HepG2 (cell line): ENCODE measurements around the gene ANKS6. TPM values are rescaled to one million over a fixed set of nuclear protein-coding genes. Genes with fewer than 3 reads are reported as not detected.

Experiments used
- ATAC-seq: fragments of 200-7000 bp; cut with Tn5 transposase; 3 replicates; pipeline ENCODE4 v1.9.1; 2020; ENCODE audit warnings: mild to moderate bottlenecking, moderate library complexity
- BruUV-seq: library from RNA; stranded (reverse); fragments of 400-500 nt; replicated peaks from 2 replicates; lab custom pipeline; 2021; lab: Mats Ljungman, UMichigan
- CTCF ChIA-PET: fragments of 300-600 bp; formaldehyde crosslinking; extraction: SDS; loops from one replicate; lab custom pipeline; 2021; ENCODE audit warnings: low total read pairs, inconsistent platforms, low intra/inter-chr PET ratio; lab: Yijun Ruan, JAX
- POLR2A ChIA-PET: fragments of 350-600 bp; sonication (Branson Sonifier 250); formaldehyde crosslinking; loops from one replicate; lab custom pipeline; 2020; ENCODE audit warnings: antibody characterized with exemption, inconsistent platforms; lab: Yijun Ruan, JAX
- DNase-seq: peaks from one replicate; pipeline ENCODE4 v3.0.0-alpha.2; 2015; ENCODE audit warnings: low spot score
- FAIRE-seq: peaks from 3 replicates; lab custom pipeline; 2011; peaks lifted over from hg19 to GRCh38; lab: Jason Lieb, UNC
- H2AFZ ChIP-seq: one replicate; pipeline ENCODE4 v1.6.1; 2011; ENCODE audit warnings: low read length, inconsistent platforms
- H3K27ac ChIP-seq: fragments of 300-600 bp; 3 replicates; pipeline ENCODE4 v1.8.0; 2011; ENCODE audit warnings: mixed run types, mild to moderate bottlenecking, mixed read lengths, low read length, inconsistent platforms; ENCODE audit not compliant: insufficient read depth; ENCODE audit errors: extremely low read length
- H3K27me3 ChIP-seq, 2 experiments: fragments of 200-600 bp in 1 of 2; 2 replicates in 1 of 2; 3 replicates in 1 of 2; pipeline versions ENCODE4 v1.6.0 to v1.8.0; 2011; ENCODE audit warnings: low read length in 2 of 2, mild to moderate bottlenecking in 2 of 2, moderate library complexity in 2 of 2, inconsistent platforms in 1 of 2; ENCODE audit not compliant: insufficient read depth in 2 of 2, control insufficient read depth in 1 of 2
- H3K36me3 ChIP-seq, 2 experiments: fragments of 200-600 bp in 1 of 2; replicated peaks in 1 of 2; 2 replicates in 1 of 2; 3 replicates in 1 of 2; pipeline versions ENCODE4 v1.5.1 to v1.8.0; 2011; ENCODE audit warnings: low read length in 2 of 2, inconsistent platforms in 1 of 2; ENCODE audit not compliant: insufficient read depth in 2 of 2, control insufficient read depth in 1 of 2
- H3K4me1 ChIP-seq: 2 replicates; pipeline ENCODE4 v1.5.1; 2012; ENCODE audit warnings: low read length, inconsistent platforms; ENCODE audit not compliant: insufficient read depth
- H3K4me2 ChIP-seq: 2 replicates; pipeline ENCODE4 v1.6.0; 2011; ENCODE audit warnings: low read depth, low read length, inconsistent platforms
- H3K4me3 ChIP-seq, 3 experiments: fragments of 200-600 bp in 1 of 3; sonication (generic), shearing (Covaris generic) in 1 of 3; replicated peaks in 1 of 3; 2 replicates each; pipeline ENCODE4 v1.5.1; 2011 to 2016; ENCODE audit warnings: low read length in 3 of 3, inconsistent platforms in 2 of 3, low read depth in 2 of 3, mild to moderate bottlenecking in 2 of 3, control low read depth in 1 of 3, mixed read lengths in 1 of 3; ENCODE audit not compliant: insufficient read depth in 1 of 3
- H3K79me2 ChIP-seq: one replicate; pipeline ENCODE4 v1.6.1; 2011; ENCODE audit warnings: low read length, inconsistent platforms; ENCODE audit not compliant: insufficient read depth
- H3K9ac ChIP-seq: 2 replicates; pipeline ENCODE4 v1.6.0; 2011; ENCODE audit warnings: mild to moderate bottlenecking, low read depth, low read length, inconsistent platforms; ENCODE audit not compliant: insufficient read depth
- H3K9me3 ChIP-seq: 2 replicates; pipeline ENCODE4 v1.5.1; 2012; ENCODE audit warnings: mild to moderate bottlenecking, low read length
- H4K20me1 ChIP-seq: 2 replicates; pipeline ENCODE4 v1.6.0; 2011; ENCODE audit warnings: inconsistent platforms, mild to moderate bottlenecking, low read length, moderate library complexity; ENCODE audit not compliant: insufficient read depth
- ATF1 ChIP-seq: IDR thresholded peaks from 2 replicates; pipeline ENCODE4 v1.6.1; 2016; ENCODE audit warnings: mild to moderate bottlenecking, control low read depth
- CCDC6 ChIP-seq: sonication (generic); formaldehyde crosslinking; IDR thresholded peaks from 2 replicates; pipeline ENCODE4 v1.8.1; 2022; ENCODE audit warnings: mild to moderate bottlenecking, missing genetic modification reagents, moderate library complexity
- EHMT2 ChIP-seq: fragments of 200-600 bp; sonication (generic); IDR thresholded peaks from 2 replicates; pipeline ENCODE4 v1.7.0; 2017; ENCODE audit warnings: antibody characterized with exemption, low read depth, low read length, borderline replicate concordance
- THRA ChIP-seq: sonication (generic); formaldehyde crosslinking; IDR thresholded peaks from 2 replicates; pipeline ENCODE4 v1.4.0; 2020; ENCODE audit warnings: missing genetic modification reagents, borderline replicate concordance
- ZC3H4 ChIP-seq: sonication (generic); formaldehyde crosslinking; IDR thresholded peaks from 2 replicates; pipeline ENCODE4 v1.4.0; 2020; ENCODE audit warnings: missing genetic modification reagents, borderline replicate concordance
- ZNF205 ChIP-seq: IDR thresholded peaks from 2 replicates; pipeline ENCODE4 v1.6.1; 2018; ENCODE audit warnings: missing biosample characterization, missing genetic modification reagents
- ZNF33A ChIP-seq: sonication (generic); formaldehyde crosslinking; IDR thresholded peaks from 2 replicates; pipeline ENCODE4 v1.5.1; 2020; ENCODE audit warnings: missing genetic modification reagents, mild to moderate bottlenecking, moderate library complexity, borderline replicate concordance
- ZNF766 ChIP-seq: sonication (generic); formaldehyde crosslinking; IDR thresholded peaks from 2 replicates; pipeline ENCODE4 v1.5.0; 2020; ENCODE audit warnings: missing genetic modification reagents, borderline replicate concordance
- WGBS: methylation state at CpG from one replicate; pipeline ENCODE4 v1.1.6; 2017; ENCODE audit warnings: low lambda C conversion rate; 5-methylcytosine and 5-hydroxymethylcytosine counted together
- in situ Hi-C: cut with HindIII; loops from 2 replicates; pipeline ENCODE4 v1.10.0; 2017; ENCODE audit warnings: low pct_unique_long_range_greater_than_20kb; ENCODE audit not compliant: extremely low pct_ligation_motif_present
- intact Hi-C: fragments of 100-400 bp; cut with micrococcal nuclease; formaldehyde crosslinking; loops from one replicate; pipeline ENCODE4 v1.10.0; 2022; ENCODE audit not compliant: unreplicated experiment
- polyA plus RNA-seq, 8 experiments: library from polyadenylated mRNA; depleted of rRNA in 3 of 8; stranded (reverse) in 7 of 8; unstranded in 1 of 8; fragments of >200 nt; fragmentation: Illumina TruSeq in 4 of 8; extraction: Trizol in 4 of 8; gene quantifications; 2 replicates each; pipeline versions ENCODE4 v1.2.1 to v1.2.3, GENCODE V29; 2011 to 2016; ENCODE audit warnings: low read depth in 4 of 8, missing spikeins in 1 of 8, mixed read lengths in 1 of 8; ENCODE audit not compliant: insufficient read depth in 1 of 8
- total RNA-seq, 5 experiments: library from RNA; depleted of rRNA; stranded (reverse); fragments of >200 nt; fragmentation: Illumina TruSeq; extraction: Trizol; gene quantifications; 2 replicates each; pipeline ENCODE4 v1.2.3, GENCODE V29; 2016; ENCODE audit warnings: low read depth in 1 of 5

Gene ANKS6
- total and polyA plus RNA-seq, 2 of the 13 experiments (the other 11 are each of a cell fraction or from before 2014, with no cell fraction given) = 8.8 to 10.7 TPM

- Histone ChIP-seq H3K27me3 (peaks cover 0 to 19% of the 10 kb centered on the region in 2 experiments; a peak in 1 of 5 replicates), H3K9me3 (no peaks in the 10 kb centered on the region), H3K27ac (no peak overlapping the region), H3K4me3 (no peak overlapping the region), H3K79me2 (no peaks in the 10 kb centered on the region), H3K36me3 (no peaks in the 10 kb centered on the region), H4K20me1 (no peaks in the 10 kb centered on the region), H3K4me1 (no peaks in the 10 kb centered on the region), H3K4me2 (no peak overlapping the region), H3K9ac (no peak overlapping the region), H2AFZ (no peak overlapping the region)
- in situ Hi-C loops (no loop called here), intact Hi-C loops (no loop called here)
- DNase-seq (no peak), ATAC-seq (no peak), FAIRE-seq (no peak)
- ChIA-PET POLR2A (no interaction called here), CTCF (no interaction called here)
- WGBS = 42% methylated on average over 9 of the region's 9 CpGs
- no peak for TF ChIP-seq ATF1 (CRISPR knock-in tag)
- no peak for TF ChIP-seq EHMT2
- TF ChIP-seq ZNF766 (CRISPR knock-in tag) = no peak
- no peak for TF ChIP-seq ZNF205 (CRISPR knock-in tag)
- no peak for TF ChIP-seq ZNF33A (CRISPR knock-in tag)
- TF ChIP-seq ZC3H4 (CRISPR knock-in tag) = no peak
- no TSS peak for BruUV-seq
Observed at GRCh38 chr9:98809311-98810101, 13.2 kb upstream of the ANKS6 start.

- no peaks in the 10 kb centered on the region for H4K20me1 ChIP-seq
- ATAC-seq (no peak), DNase-seq (no peak), FAIRE-seq (no peak)
- no peak overlapping the region for H3K4me2 ChIP-seq
- no peak overlapping the region for H2AFZ ChIP-seq
- in situ Hi-C loops (no loop called here), intact Hi-C loops (no loop called here)
- no peak overlapping the region for H3K27ac ChIP-seq
- H3K27me3 ChIP-seq = peaks cover 0 to 19% of the 10 kb centered on the region in 2 experiments; a peak in 1 of 5 replicates
- no peaks in the 10 kb centered on the region for H3K9me3 ChIP-seq
- ChIA-PET CTCF (no interaction called here), POLR2A (no interaction called here)
- BruUV-seq = no TSS peak
- no peak overlapping the region for H3K9ac ChIP-seq
- no peaks in the 10 kb centered on the region for H3K79me2 ChIP-seq
- H3K4me1 ChIP-seq = no peaks in the 10 kb centered on the region
- no peak overlapping the region for H3K4me3 ChIP-seq
- no CpG with 5 or more reads among the region's 2 CpGs for WGBS
- H3K36me3 ChIP-seq = no peaks in the 10 kb centered on the region
- TF ChIP-seq CCDC6 (CRISPR knock-in tag) = no peak
- no peak for TF ChIP-seq THRA (CRISPR knock-in tag)
Observed at GRCh38 chr9:98808875-98809274, 12.5 kb upstream of the ANKS6 start.
